ENCODE data around the gene NUDT22.
A peak's percentile ranks its signal among the peaks of the same experiment; 100 is the strongest.

Gene NUDT22

GRCh38 chr11:64230171-64230984 lies 4.3 kb downstream of the NUDT22 start, which contains the start of gene DNAJC4:
Gene DNAJC4, plus strand, starts transcription at chr11:64230548. Its CDS starts 307 bp downstream, at chr11:64230855.
- peak within 1 kb of the TSS; percentile 95 for H3K27ac ChIP-seq (ENCODE audit: low read depth, low read length)
- H3K4me3 ChIP-seq (ENCODE audit: low read depth in 1 of 2, low read length in 2 of 2): peak within 1 kb of the TSS; percentile 71 to 80
- peaks cover 59% of the 10 kb centered on the region for H3K4me1 ChIP-seq (ENCODE audit: insufficient read depth, low read length)
- H3K27me3 ChIP-seq (ENCODE audit: control insufficient read depth in 1 of 2, insufficient read depth in 2 of 2, low read length in 2 of 2): no peaks in the 10 kb centered on the region
- no peaks in the 10 kb centered on the region for H3K36me3 ChIP-seq (ENCODE audit: insufficient read depth, low read length)
- no peaks in the 10 kb centered on the region for H3K9me3 ChIP-seq (ENCODE audit: low read length)
- peak within 1 kb of the TSS; percentile 74 for H3K9ac ChIP-seq (ENCODE audit: low read length)

- peak overlapping the region; percentile 95 for H3K27ac ChIP-seq (ENCODE audit: low read depth, low read length)
- peak overlapping the region; percentile 74 for H3K9ac ChIP-seq (ENCODE audit: low read length)
- no peaks in the 10 kb centered on the region for H3K27me3 ChIP-seq (ENCODE audit: control insufficient read depth in 1 of 2, insufficient read depth in 2 of 2, low read length in 2 of 2)
- no peaks in the 10 kb centered on the region for H3K36me3 ChIP-seq (ENCODE audit: insufficient read depth, low read length)
- H3K4me3 ChIP-seq (ENCODE audit: low read depth in 1 of 2, low read length in 2 of 2): peak overlapping the region; percentile 71 to 80
- no peaks in the 10 kb centered on the region for H3K9me3 ChIP-seq (ENCODE audit: low read length)
- peaks cover 62% of the 10 kb centered on the region for H3K4me1 ChIP-seq (ENCODE audit: insufficient read depth, low read length)
Measured at GRCh38 chr11:64230985-64231365, 4.9 kb downstream of the NUDT22 start.

- H3K9ac ChIP-seq (ENCODE audit: low read length): no peak overlapping the region
- H3K4me1 ChIP-seq (ENCODE audit: insufficient read depth, low read length): peaks cover 60% of the 10 kb centered on the region
- no peak overlapping the region for H3K27ac ChIP-seq (ENCODE audit: low read depth, low read length)
- H3K27me3 ChIP-seq (ENCODE audit: control insufficient read depth in 1 of 2, insufficient read depth in 2 of 2, low read length in 2 of 2): no peaks in the 10 kb centered on the region
- H3K4me3 ChIP-seq (ENCODE audit: low read depth in 1 of 2, low read length in 2 of 2): no peak overlapping the region
- no peaks in the 10 kb centered on the region for H3K36me3 ChIP-seq (ENCODE audit: insufficient read depth, low read length)
- no peaks in the 10 kb centered on the region for H3K9me3 ChIP-seq (ENCODE audit: low read length)
Measured at GRCh38 chr11:64231546-64231945, 5.5 kb downstream of the NUDT22 start.

GRCh38 chr11:64232182-64232966 lies 6.3 kb downstream of the NUDT22 start:
- peaks cover 52% of the 10 kb centered on the region for H3K4me1 ChIP-seq (ENCODE audit: insufficient read depth, low read length)
- H3K9ac ChIP-seq (ENCODE audit: low read length): no peak overlapping the region
- no peak overlapping the region for H3K27ac ChIP-seq (ENCODE audit: low read depth, low read length)
- no peaks in the 10 kb centered on the region for H3K27me3 ChIP-seq (ENCODE audit: control insufficient read depth in 1 of 2, insufficient read depth in 2 of 2, low read length in 2 of 2)
- H3K9me3 ChIP-seq (ENCODE audit: low read length): no peaks in the 10 kb centered on the region
- H3K36me3 ChIP-seq (ENCODE audit: insufficient read depth, low read length): peaks cover 3% of the 10 kb centered on the region
- no peak overlapping the region for H3K4me3 ChIP-seq (ENCODE audit: low read depth in 1 of 2, low read length in 2 of 2)

GRCh38 chr11:64232967-64233315 lies 6.9 kb downstream of the NUDT22 start:
- H3K27me3 ChIP-seq (ENCODE audit: control insufficient read depth in 1 of 2, insufficient read depth in 2 of 2, low read length in 2 of 2): no peaks in the 10 kb centered on the region
- H3K36me3 ChIP-seq (ENCODE audit: insufficient read depth, low read length): peaks cover 7% of the 10 kb centered on the region
- H3K9me3 ChIP-seq (ENCODE audit: low read length): no peaks in the 10 kb centered on the region
- H3K9ac ChIP-seq (ENCODE audit: low read length): no peak overlapping the region
- peaks cover 49% of the 10 kb centered on the region for H3K4me1 ChIP-seq (ENCODE audit: insufficient read depth, low read length)
- no peak overlapping the region for H3K27ac ChIP-seq (ENCODE audit: low read depth, low read length)
- no peak overlapping the region for H3K4me3 ChIP-seq (ENCODE audit: low read depth in 1 of 2, low read length in 2 of 2)

- Histone ChIP-seq H3K36me3 (ENCODE audit: insufficient read depth, low read length) (peaks cover 18% of the 10 kb centered on the region), H3K4me1 (ENCODE audit: insufficient read depth, low read length) (peaks cover 48% of the 10 kb centered on the region), H3K4me3 (ENCODE audit: low read depth in 1 of 2, low read length in 2 of 2) (peak within 1 kb of the TSS; percentile 71 to 73), H3K9me3 (ENCODE audit: low read length) (no peaks in the 10 kb centered on the region), H3K9ac (ENCODE audit: low read length) (peak within 1 kb of the TSS; percentile 76), H3K27ac (ENCODE audit: low read depth, low read length) (peak within 1 kb of the TSS; percentile 97), H3K27me3 (ENCODE audit: control insufficient read depth in 1 of 2, insufficient read depth in 2 of 2, low read length in 2 of 2) (no peaks in the 10 kb centered on the region)
Measured at GRCh38 chr11:64233913-64234586, 8.0 kb downstream of the NUDT22 start, which contains the start of gene VEGFB. Gene VEGFB, plus strand, starts transcription at chr11:64234584. Its CDS starts 250 bp downstream, at chr11:64234834.

- Histone ChIP-seq H3K9me3 (ENCODE audit: low read length) (no peaks in the 10 kb centered on the region), H3K4me3 (ENCODE audit: low read depth in 1 of 2, low read length in 2 of 2) (peak overlapping the region; percentile 68 to 73), H3K9ac (ENCODE audit: low read length) (peak overlapping the region; percentile 68), H3K27ac (ENCODE audit: low read depth, low read length) (peak overlapping the region; percentile 80), H3K4me1 (ENCODE audit: insufficient read depth, low read length) (peaks cover 43% of the 10 kb centered on the region), H3K27me3 (ENCODE audit: control insufficient read depth in 1 of 2, insufficient read depth in 2 of 2, low read length in 2 of 2) (no peaks in the 10 kb centered on the region), H3K36me3 (ENCODE audit: insufficient read depth, low read length) (peaks cover 20% of the 10 kb centered on the region)
Measured at GRCh38 chr11:64234647-64235379, 8.7 kb downstream of the NUDT22 start.

- Histone ChIP-seq H3K9ac (ENCODE audit: low read length) (peak overlapping the region; percentile 68), H3K36me3 (ENCODE audit: insufficient read depth, low read length) (peaks cover 20% of the 10 kb centered on the region), H3K4me3 (ENCODE audit: low read depth in 1 of 2, low read length in 2 of 2) (peak overlapping the region; percentile 68 to 73), H3K27ac (ENCODE audit: low read depth, low read length) (peak overlapping the region; percentile 80), H3K4me1 (ENCODE audit: insufficient read depth, low read length) (peaks cover 50% of the 10 kb centered on the region), H3K27me3 (ENCODE audit: control insufficient read depth in 1 of 2, insufficient read depth in 2 of 2, low read length in 2 of 2) (no peaks in the 10 kb centered on the region), H3K9me3 (ENCODE audit: low read length) (no peaks in the 10 kb centered on the region)
Measured at GRCh38 chr11:64235437-64236161, 9.5 kb downstream of the NUDT22 start.

GRCh38 chr11:64237484-64237951 lies 11.4 kb downstream of the NUDT22 start:
- H3K27me3 ChIP-seq (ENCODE audit: control insufficient read depth in 1 of 2, insufficient read depth in 2 of 2, low read length in 2 of 2): no peaks in the 10 kb centered on the region
- H3K9ac ChIP-seq (ENCODE audit: low read length): no peak overlapping the region
- no peaks in the 10 kb centered on the region for H3K9me3 ChIP-seq (ENCODE audit: low read length)
- H3K4me3 ChIP-seq (ENCODE audit: low read depth in 1 of 2, low read length in 2 of 2): no peak overlapping the region
- H3K27ac ChIP-seq (ENCODE audit: low read depth, low read length): no peak overlapping the region
- peaks cover 20% of the 10 kb centered on the region for H3K36me3 ChIP-seq (ENCODE audit: insufficient read depth, low read length)
- peaks cover 33% of the 10 kb centered on the region for H3K4me1 ChIP-seq (ENCODE audit: insufficient read depth, low read length)

GRCh38 chr11:64238076-64238475 lies 12.0 kb downstream of the NUDT22 start:
- Histone ChIP-seq H3K9ac (ENCODE audit: low read length) (no peak overlapping the region), H3K27me3 (ENCODE audit: control insufficient read depth in 1 of 2, insufficient read depth in 2 of 2, low read length in 2 of 2) (no peaks in the 10 kb centered on the region), H3K4me3 (ENCODE audit: low read depth in 1 of 2, low read length in 2 of 2) (no peak overlapping the region), H3K27ac (ENCODE audit: low read depth, low read length) (no peak overlapping the region), H3K36me3 (ENCODE audit: insufficient read depth, low read length) (peaks cover 20% of the 10 kb centered on the region), H3K9me3 (ENCODE audit: low read length) (no peaks in the 10 kb centered on the region), H3K4me1 (ENCODE audit: insufficient read depth, low read length) (peaks cover 29% of the 10 kb centered on the region)

Measured in muscle layer of colon (tissue), 2 donors.